Ishikawa (cell line): ENCODE measurements around the gene POMGNT1.

Experiments
- CEBPB ChIP-seq: IDR thresholded peaks from 2 replicates; pipeline ENCODE4 v1.6.1; 2012
- CREB1 ChIP-seq: IDR thresholded peaks from 2 replicates; pipeline ENCODE4 v1.6.1; 2012; ENCODE audit warnings: low read depth
- EGR1 ChIP-seq: IDR thresholded peaks from 2 replicates; pipeline ENCODE4 v1.6.1; 2012
- EP300 ChIP-seq: IDR thresholded peaks from 2 replicates; pipeline ENCODE4 v1.6.1; 2012; ENCODE audit warnings: borderline replicate concordance
- FOXM1 ChIP-seq: IDR thresholded peaks from 2 replicates; pipeline ENCODE4 v1.6.1; 2012; ENCODE audit warnings: low read depth, borderline replicate concordance
- NFIC ChIP-seq: IDR thresholded peaks from 2 replicates; pipeline ENCODE4 v1.6.1; 2012
- RAD21 ChIP-seq: IDR thresholded peaks from 2 replicates; pipeline ENCODE4 v1.6.1; 2012; ENCODE audit warnings: low read depth
- TAF1 ChIP-seq: IDR thresholded peaks from 2 replicates; pipeline ENCODE4 v1.6.1; 2012; ENCODE audit warnings: low read depth, mild to moderate bottlenecking
- TCF12 ChIP-seq: IDR thresholded peaks from 2 replicates; pipeline ENCODE4 v1.6.1; 2012; ENCODE audit warnings: low read depth
- TEAD4 ChIP-seq: IDR thresholded peaks from 2 replicates; pipeline ENCODE4 v1.6.1; 2012
- YY1 ChIP-seq: IDR thresholded peaks from 2 replicates; pipeline ENCODE4 v1.6.1; 2012; ENCODE audit warnings: low read depth
- ZBTB7A ChIP-seq: IDR thresholded peaks from 2 replicates; pipeline ENCODE4 v1.6.1; 2012; ENCODE audit warnings: low read depth
- TF ChIP-seq, protein P1 (sequence below): IDR thresholded peaks from 2 replicates; pipeline ENCODE4 v1.6.1; 2012; ENCODE audit warnings: low read depth, mild to moderate bottlenecking
- TF ChIP-seq, protein P2 (sequence below): IDR thresholded peaks from 2 replicates; pipeline ENCODE4 v1.6.1; 2012
- TF ChIP-seq, protein P3 (sequence below): IDR thresholded peaks from 2 replicates; pipeline ENCODE4 v1.6.1; 2012

Gene POMGNT1

DNA sequence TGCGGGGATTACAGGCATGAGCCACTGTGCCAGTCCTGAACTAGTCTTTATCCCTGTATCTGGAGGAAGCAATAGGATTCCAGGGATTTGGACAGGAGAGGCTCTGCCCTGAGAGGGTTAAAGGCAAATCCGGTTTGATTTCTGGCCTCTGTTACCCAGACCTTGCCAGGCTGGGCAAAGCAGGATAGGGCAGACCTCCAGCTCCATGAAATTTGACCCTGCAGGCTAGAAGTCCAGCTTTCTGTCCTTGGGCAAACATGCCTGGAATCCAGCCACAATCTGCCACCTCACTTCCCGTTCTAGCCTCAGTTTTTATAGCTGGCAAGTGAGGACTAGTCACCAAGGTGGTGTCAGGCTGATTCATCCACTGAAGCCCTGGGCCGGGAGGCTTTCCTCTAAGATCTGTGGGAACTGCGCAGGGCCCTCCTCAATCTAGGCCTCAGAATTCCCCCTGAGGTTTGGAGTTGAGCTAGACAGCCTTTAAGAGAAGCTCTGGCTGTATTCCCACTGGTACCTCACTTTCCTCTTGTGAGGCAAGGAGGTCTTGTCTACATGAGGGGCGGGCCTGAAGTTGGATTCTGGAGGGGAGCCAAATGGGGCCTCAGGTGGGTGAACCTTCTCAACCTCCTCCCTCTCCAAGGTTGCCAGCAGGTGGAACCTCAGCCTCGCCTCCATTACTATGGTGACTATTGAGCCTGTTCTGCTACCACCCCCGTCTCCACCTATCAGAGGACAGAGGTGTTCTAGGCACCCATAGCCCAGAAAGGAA, 15.0 kb downstream of the POMGNT1 start:
- TF ChIP-seq ZBTB7A: peak; percentile 76; the same call in 1 of the 2 replicates
- TF ChIP-seq EGR1: no peak
- peak; percentile 92 for TF ChIP-seq TCF12
- TF ChIP-seq, protein P1, sequence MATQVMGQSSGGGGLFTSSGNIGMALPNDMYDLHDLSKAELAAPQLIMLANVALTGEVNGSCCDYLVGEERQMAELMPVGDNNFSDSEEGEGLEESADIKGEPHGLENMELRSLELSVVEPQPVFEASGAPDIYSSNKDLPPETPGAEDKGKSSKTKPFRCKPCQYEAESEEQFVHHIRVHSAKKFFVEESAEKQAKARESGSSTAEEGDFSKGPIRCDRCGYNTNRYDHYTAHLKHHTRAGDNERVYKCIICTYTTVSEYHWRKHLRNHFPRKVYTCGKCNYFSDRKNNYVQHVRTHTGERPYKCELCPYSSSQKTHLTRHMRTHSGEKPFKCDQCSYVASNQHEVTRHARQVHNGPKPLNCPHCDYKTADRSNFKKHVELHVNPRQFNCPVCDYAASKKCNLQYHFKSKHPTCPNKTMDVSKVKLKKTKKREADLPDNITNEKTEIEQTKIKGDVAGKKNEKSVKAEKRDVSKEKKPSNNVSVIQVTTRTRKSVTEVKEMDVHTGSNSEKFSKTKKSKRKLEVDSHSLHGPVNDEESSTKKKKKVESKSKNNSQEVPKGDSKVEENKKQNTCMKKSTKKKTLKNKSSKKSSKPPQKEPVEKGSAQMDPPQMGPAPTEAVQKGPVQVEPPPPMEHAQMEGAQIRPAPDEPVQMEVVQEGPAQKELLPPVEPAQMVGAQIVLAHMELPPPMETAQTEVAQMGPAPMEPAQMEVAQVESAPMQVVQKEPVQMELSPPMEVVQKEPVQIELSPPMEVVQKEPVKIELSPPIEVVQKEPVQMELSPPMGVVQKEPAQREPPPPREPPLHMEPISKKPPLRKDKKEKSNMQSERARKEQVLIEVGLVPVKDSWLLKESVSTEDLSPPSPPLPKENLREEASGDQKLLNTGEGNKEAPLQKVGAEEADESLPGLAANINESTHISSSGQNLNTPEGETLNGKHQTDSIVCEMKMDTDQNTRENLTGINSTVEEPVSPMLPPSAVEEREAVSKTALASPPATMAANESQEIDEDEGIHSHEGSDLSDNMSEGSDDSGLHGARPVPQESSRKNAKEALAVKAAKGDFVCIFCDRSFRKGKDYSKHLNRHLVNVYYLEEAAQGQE: no peak
- TF ChIP-seq CREB1: no peak
- peak; percentile 24 for TF ChIP-seq RAD21
- TF ChIP-seq YY1: peak; percentile 45; the same call in 1 of the 2 replicates
- peak; percentile 56; the same call in 1 of the 2 replicates for TF ChIP-seq FOXM1
- peak; percentile 92 for TF ChIP-seq TEAD4
- TF ChIP-seq NFIC: peak; percentile 92
- TF ChIP-seq, protein P2, sequence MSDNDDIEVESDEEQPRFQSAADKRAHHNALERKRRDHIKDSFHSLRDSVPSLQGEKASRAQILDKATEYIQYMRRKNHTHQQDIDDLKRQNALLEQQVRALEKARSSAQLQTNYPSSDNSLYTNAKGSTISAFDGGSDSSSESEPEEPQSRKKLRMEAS: peak; percentile 61; the same call in 1 of the 2 replicates
- TF ChIP-seq CEBPB: no peak
- TF ChIP-seq, protein P3, sequence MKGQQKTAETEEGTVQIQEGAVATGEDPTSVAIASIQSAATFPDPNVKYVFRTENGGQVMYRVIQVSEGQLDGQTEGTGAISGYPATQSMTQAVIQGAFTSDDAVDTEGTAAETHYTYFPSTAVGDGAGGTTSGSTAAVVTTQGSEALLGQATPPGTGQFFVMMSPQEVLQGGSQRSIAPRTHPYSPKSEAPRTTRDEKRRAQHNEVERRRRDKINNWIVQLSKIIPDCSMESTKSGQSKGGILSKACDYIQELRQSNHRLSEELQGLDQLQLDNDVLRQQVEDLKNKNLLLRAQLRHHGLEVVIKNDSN: peak; percentile 24; the same call in 1 of the 2 replicates
- peak; percentile 93 for TF ChIP-seq EP300
- peak; percentile 42; the same call in 1 of the 2 replicates for TF ChIP-seq TAF1

DNA sequence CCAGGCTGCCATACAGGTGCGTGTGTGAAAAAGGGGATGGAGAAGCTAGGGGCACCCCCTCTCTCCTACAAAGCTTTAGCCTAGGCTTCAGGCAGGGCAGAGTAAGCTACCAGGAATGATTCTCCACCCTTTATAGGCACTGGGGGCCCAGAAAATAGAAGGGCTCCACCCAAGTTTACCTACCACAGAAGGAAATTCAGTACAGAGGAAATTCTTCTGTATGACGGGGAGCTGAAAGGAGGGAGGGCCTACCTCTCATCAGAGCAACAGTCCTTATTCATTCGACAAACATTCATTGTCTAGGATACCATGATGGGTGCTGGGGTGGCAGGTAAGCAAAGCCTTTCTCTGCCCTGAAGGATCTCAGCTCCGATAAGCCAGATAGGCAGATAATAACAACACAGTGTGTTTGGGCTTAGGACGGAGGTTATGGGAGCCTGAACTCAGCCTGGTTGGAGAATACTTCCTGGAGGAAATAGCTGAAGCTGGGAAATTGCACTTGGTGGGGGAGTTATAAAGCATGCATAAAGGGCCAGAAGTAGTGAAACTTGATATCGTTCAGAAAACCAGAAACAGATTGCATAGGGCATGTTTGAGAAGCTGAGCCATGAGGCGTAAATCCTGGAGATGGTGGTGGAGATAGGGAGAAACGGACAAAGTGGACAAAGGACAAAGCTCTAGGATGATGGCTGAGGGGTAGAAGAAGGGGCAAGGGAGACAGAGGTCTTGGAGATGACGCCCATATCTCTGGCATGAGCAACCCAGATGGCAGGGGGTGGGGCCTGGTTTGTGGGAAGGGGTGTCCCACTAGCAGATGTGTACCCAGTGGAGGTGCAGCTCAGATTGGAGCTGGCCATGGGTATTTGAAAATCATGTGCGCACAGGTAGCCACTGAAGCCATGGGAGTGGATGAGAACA, 16.6 kb downstream of the POMGNT1 start:
- TF ChIP-seq, protein P3: no peak
- TF ChIP-seq, protein P2: peak; percentile 50; the same call in 1 of the 2 replicates
- TF ChIP-seq CREB1: no peak
- TF ChIP-seq EGR1: no peak
- TF ChIP-seq TCF12: peak; percentile 76
- peak; percentile 43; the same call in 1 of the 2 replicates for TF ChIP-seq NFIC
- TF ChIP-seq CEBPB: no peak
- peak; percentile 0; the same call in 1 of the 2 replicates for TF ChIP-seq RAD21
- no peak for TF ChIP-seq YY1
- TF ChIP-seq, protein P1: no peak
- TF ChIP-seq TAF1: no peak
- peak; percentile 44 for TF ChIP-seq TEAD4
- TF ChIP-seq ZBTB7A: no peak
- no peak; the same call in 1 of the 2 replicates for TF ChIP-seq FOXM1
- TF ChIP-seq EP300: peak; percentile 72; the same call in 1 of the 2 replicates

DNA sequence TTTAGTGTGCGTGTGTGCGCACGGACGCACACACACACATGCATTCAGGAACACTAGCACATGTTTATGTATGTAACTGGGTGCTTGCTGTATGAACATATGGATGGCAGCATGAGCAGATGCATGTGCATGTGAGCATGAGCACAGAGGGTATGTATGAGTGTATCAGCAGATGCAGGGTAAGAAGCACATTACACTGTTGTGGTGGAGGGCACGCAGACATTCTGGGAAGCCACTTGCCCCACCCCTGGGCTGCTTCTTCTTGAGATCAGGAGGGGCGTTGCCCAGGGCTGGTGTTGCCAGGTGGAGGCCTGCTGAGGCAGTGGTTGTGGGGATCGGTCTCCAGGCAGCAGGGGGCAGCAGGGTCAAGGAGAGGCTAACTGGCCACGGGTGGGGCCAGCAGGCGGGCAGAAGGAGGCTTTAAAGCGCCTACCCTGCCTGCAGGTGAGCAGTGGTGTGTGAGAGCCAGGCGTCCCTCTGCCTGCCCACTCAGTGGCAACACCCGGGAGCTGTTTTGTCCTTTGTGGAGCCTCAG, 18.1 kb downstream of the POMGNT1 start:
- no peak for TF ChIP-seq CEBPB
- TF ChIP-seq TCF12: peak; percentile 64; the same call in 1 of the 2 replicates
- TF ChIP-seq CREB1: no peak
- TF ChIP-seq, protein P3: 0 out of 2 replicates have a peak, but pooled peaks have one; percentile 11
- peak; percentile 44; the same call in 1 of the 2 replicates for TF ChIP-seq EP300
- 0 out of 2 replicates have a peak, but pooled peaks have one; percentile 49 for TF ChIP-seq YY1
- TF ChIP-seq NFIC: peak; percentile 51
- TF ChIP-seq RAD21: peak; percentile 94
- TF ChIP-seq, protein P2: peak; percentile 66
